H54 (cell line): ENCODE measurements around the gene MAGI2.
"Not testable (repeated sequence)": the region's sequence is repeated elsewhere in the genome, so short reads cannot be mapped to it uniquely, and the experiment has no call there.

ENCODE experiments used
- DNase-seq: peaks from one replicate; pipeline ENCODE4 v3.0.0; 2011; ENCODE audit warnings: low spot score, mixed read lengths; ENCODE audit not compliant: insufficient read length
- FAIRE-seq: peaks from 3 replicates; lab custom pipeline; 2011; peaks lifted over from hg19 to GRCh38; lab: Jason Lieb, UNC
- POLR2A ChIP-seq: IDR thresholded peaks from 2 replicates; pipeline ENCODE4 v1.6.1; 2011; ENCODE audit warnings: low read depth, mild to moderate bottlenecking, low read length

MAGI2 gene

DNA sequence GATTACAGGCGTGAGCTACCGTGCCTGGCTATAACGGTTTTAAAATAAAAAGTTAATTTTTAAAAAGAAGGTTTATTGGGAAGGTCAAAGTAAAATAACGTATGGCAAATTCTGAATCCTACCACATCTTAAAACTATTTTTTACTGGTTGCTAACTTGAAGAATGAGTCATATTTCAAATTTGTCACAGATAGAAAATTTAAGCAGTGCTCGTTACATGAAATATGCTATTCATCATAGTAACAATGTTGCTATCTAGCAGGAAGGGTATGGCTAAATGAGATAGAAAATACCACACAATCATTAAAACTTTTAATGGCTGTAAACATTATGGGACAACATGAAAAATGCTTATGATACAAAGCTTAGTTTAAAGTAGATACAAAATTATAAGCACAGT, 1154.4 kb downstream of the MAGI2 start:
- DNase-seq (no peak), FAIRE-seq (no peak)
- no peak for TF ChIP-seq POLR2A

DNA sequence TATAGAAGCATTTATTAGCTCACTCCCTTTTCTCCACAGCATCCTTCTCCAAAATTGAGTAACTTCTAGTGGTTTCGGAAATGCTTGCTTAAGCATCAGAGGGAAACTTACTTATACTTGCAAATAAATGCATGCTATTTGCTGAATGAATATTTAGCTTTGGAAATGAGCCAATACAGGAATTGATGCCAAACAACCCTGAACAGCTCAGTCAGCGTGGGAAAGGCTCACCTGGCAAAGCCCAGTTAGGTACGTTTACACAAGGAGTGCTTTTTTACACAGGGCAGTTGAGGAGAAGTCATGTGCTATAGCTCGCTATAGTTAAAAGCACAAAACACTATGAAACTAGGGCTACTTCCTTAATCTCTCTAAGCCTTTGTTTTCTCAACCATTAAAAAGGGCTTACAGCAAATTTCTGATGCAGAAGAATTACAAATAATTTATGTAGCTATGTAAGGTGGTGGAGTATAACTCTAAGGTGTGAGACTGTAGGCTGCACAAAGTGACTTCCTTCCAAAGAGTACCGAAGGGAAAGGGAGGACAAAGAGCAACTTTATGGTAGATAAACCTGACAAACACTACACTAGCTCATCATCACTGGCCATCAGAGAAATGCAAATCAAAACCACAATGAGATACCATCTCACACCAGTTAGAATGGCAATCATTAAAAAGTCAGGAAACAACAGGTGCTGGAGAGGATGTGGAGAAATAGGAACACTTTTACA, 1156.7 kb downstream of the MAGI2 start:
- no peak for FAIRE-seq
- no peak for DNase-seq
- TF ChIP-seq POLR2A = no peak

DNA sequence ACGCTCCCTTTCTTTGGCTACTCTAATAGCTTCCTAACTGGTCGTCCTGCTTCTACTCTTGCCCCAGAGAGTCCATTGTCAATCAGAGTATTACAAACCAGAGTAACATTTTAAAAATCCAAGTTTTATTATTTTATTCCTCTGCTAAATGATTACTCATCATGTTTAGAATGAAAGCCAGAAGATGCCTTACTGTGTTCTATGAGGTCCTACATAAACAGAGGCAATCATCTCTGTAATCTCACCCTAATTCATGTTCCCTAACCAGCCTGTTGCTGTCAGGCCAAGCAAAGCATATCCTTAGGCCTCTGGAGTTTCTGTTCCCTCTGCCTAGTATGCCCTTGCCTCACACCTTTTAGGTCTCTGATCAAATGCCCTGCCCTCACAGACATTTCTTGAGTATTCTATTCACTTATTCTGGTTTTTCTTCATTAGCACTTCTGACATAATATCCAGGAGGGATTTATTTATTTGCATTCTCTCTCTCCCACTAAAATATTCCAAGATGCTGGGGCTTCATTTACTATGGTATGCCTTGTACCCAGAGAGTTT, 1157.3 kb downstream of the MAGI2 start:
- no peak for TF ChIP-seq POLR2A
- FAIRE-seq = no peak
- DNase-seq = no peak

DNA sequence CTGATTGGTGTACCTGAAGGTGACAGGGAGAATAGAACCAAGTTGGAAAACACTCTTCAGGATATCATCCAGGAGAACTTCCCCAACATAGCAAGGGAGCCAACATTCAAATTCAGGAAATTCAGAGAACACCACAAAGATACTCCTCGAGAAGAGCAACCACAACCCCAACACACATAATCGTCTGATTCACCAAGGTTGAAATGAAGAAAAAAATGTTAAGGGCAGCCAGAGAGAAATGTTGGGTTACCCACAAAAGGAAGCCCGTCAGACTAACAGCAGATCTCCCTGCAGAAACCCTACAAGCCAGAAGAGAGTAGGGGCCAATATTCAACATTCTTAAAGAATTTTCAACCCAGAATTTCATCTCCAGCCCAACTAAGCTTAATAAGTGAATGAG, 1164.0 kb downstream of the MAGI2 start:
- not testable (repeated sequence) for DNase-seq, FAIRE-seq

DNA sequence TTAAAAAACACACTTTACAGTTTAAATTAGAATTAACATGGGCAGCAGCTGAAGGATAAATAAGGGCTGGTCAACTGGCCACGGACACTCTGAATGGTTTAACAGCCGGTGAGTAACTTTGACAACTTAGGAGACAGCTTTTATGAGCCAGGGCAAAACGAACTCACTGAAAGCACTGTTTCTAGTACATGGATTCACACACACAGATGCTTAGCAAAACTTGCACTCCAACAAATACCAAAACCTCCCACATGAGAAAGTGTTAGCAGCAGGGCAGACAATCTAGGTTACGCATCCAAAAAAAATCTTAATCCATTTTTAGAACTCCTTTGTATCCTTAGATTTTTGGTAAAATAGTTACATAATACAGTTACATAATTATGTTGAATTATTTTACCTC, 1168.5 kb downstream of the MAGI2 start:
- no peak for FAIRE-seq
- no peak for DNase-seq
- TF ChIP-seq POLR2A = no peak

DNA sequence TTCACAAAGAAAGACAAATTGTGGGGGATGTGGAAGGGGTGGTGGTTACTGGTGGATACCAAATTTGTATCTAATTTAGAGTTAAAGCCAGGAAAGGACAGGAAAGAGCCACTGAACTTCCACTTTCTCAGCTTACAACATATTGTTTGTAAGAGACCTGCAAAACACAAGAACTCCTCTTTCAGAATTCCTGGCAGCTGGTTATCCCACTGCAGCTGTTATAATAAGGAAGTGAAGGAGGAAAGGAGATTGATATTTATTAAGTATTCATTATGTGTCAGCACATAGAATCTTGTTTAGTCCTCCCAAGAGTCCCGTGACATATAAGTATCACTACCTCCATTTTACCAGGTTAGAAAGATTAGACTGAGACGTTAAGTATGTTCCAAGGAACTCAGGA, 1173.2 kb downstream of the MAGI2 start:
- TF ChIP-seq POLR2A = no peak
- no peak for DNase-seq
- no peak for FAIRE-seq

DNA sequence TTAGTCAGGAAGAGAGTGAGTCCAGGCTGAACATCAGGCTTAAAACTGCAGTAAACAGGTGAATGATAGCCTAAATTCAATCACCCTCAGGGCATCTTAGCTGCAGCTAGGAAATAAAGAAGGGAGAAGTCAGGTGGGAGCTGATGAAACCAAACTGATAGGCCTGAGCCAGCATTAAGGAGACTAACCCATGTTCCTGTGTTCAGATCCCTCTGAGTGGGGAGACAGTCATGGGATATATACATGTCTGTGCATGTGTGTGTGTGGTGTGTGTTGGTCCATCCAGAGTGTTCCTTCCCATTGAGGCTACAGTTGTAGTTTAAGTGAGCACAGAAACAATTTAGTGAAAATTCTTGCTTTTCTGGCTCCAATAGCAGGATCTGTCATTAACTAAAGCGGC, 1174.0 kb downstream of the MAGI2 start:
- DNase-seq = no peak

DNA sequence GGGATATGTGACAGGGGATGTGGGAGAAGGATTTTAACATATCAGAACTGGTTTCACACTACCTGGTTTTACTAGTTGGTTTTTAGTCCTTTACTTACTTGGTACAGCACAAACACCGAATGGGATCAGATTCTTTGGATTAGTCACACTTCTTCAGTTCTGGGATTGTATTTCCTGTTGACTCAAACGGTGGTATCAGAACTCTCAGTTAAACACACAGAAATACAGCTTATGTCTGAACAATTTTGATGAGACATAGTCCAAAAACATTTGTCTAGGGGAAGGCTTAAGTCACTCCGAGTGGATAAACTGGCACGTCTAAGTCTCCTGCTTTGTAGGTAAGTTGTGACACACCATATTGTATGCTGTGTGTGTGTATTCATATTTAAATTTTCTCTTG, 1174.4 kb downstream of the MAGI2 start:
- FAIRE-seq = peak; percentile 96
- no peak for TF ChIP-seq POLR2A
- DNase-seq = peak; percentile 23

More for the DNA sequence above, 1174.0 kb downstream of the MAGI2 start:
- peak; percentile 23 for FAIRE-seq
- TF ChIP-seq POLR2A = no peak

DNA sequence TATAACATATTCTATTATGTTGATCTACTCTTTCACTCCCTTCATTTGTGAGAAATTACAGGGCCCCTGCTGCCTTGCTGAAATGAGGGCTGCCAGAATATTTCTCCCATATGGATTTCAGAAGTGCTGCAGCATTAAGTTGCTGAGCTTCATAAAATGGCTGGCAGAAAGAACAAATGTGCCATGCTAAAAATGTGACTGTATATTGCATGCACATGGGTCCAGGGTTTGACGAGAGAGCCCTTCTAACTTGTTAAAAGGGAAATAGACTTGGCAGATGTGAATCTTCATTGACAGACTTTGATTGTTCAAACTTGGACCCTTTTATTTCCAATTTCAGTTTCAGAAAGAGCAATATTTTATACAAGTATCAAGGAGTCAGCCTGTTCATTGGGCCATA, 1186.3 kb downstream of the MAGI2 start:
- TF ChIP-seq POLR2A = no peak
- no peak for DNase-seq
- FAIRE-seq = no peak

DNA sequence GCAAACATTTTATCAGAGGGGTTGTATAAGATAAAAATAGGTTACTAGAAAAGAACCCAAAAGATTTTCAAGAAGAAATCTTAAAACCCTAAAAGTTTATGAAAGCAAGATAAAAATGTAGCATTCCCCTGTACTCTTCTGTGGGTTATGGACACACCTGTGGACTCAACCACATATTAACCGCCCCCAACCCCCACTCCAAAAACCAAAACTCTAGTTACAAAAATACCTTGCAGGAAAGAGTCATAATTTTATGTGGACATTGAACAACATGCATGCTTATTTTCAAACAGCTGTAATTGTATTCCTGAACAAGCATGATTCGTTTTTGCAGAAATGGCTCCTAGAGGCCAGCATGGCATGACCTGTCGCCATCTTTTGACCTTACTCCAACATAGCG, 1188.0 kb downstream of the MAGI2 start:
- FAIRE-seq (no peak), DNase-seq (no peak)
- no peak for TF ChIP-seq POLR2A

DNA sequence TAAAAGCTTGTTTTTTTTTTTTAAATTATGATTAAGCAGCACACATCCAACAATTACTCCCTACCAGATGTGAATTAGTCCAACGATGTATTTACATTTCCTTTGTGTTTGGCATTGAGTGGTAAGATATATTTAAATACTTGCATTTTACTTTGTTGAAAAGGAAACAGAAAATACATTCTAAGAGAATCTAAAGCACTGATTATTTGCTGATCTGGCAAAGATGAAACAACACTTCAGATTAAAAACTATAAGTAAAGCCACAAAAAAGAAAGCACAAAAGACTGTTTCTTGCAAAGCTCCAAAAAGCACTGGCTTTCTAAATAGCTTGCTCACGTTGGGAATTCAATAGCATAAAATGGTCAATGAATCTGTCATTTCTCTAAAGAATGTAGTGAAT, 1188.4 kb downstream of the MAGI2 start:
- no peak for FAIRE-seq
- TF ChIP-seq POLR2A = no peak
- DNase-seq = no peak

DNA sequence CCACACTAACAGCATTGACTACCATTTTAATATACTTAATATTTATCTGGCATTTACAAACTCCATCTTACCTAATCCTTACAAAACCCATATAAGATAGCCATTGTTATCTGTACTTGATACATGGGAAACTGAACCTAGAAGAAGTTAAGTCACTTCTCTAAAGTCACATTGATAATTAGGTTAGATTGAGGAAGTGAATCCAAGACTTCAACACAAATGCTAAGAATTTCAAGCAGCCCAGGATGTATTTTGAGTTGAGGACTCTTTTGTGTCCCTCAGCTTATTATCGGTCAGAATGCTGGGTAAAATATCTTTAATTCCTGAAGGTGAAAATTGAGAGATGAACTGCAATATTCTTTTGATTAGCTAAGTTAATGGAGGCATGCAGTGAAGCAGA, 1189.4 kb downstream of the MAGI2 start:
- no peak for TF ChIP-seq POLR2A
- DNase-seq (no peak), FAIRE-seq (no peak)

DNA sequence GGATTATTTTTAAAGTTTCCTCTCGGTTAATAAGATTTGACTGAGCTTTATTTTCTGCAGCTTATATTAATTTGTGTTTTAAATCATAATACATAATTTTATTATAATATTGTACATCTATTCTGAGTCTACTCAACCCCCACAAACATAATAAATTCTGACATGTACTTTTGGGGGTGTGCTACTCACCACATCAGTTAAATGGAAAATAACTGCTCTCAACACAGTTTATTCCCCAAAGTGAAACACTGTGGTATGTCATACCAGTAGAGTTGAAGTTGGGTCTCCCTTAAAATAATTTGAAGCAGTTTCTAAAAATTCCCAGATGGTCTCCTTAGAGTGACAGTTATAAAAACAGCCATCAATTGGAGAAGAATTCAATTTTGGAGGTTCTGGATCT, 1191.7 kb downstream of the MAGI2 start:
- FAIRE-seq (no peak), DNase-seq (no peak)
- no peak for TF ChIP-seq POLR2A

DNA sequence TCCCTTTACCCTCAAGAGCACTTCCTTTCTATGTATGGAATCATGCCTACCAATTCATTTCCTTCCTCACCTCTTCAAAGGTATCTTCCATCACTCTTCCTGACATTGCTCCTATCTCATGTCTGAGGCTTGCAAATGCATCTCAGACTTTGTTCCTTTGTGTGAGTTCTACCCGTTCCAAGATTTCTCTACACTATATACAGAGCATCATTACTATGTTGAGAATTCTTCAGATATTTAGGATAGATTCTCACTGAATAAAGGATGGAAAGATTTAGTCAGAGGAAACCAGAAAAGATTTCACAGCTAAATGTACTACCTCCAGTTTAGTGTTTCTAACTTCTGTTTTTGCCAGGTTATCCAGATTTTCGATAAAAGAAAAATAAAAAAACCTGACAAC, 1192.2 kb downstream of the MAGI2 start:
- TF ChIP-seq POLR2A = no peak
- FAIRE-seq (no peak), DNase-seq (no peak)

DNA sequence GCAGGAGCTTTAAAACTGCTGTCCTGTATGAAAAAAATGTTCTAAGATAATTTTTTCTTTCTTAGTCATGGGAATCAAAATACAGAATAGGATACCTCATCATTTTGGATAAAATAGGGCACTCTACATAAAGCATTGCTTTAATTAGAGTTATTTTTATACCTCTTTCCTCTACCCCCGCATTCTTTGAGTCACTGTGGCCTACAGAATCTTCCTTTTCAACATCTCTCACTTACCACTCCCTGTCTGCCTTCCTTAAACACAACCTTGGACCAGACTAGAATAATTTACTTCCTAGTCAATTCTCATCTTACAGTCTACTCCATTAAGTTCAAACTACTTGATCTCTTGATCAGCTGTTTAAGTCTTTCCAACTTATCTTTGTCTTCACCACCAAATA, 1192.6 kb downstream of the MAGI2 start:
- no peak for DNase-seq
- FAIRE-seq = no peak
- TF ChIP-seq POLR2A = no peak
